Upper lobe of right lung (tissue), 1 donor: ENCODE measurements around the gene VWDE. TPM values are rescaled to one million over a fixed set of nuclear protein-coding genes. Genes with fewer than 3 reads are reported as not detected.
A peak's percentile ranks its signal among the peaks of the same experiment; 100 is the strongest.

Source experiments
- ATAC-seq: fragments of 200-7000 bp; cut with Tn5 transposase; one replicate; pipeline ENCODE4 v1.9.1; 2020; ENCODE audit warnings: mild to moderate bottlenecking, moderate library complexity
- DNase-seq: peaks from one replicate; pipeline ENCODE4 v3.0.0-alpha.2; 2020
- H3K27ac ChIP-seq: fragments of 200-600 bp; one replicate; pipeline ENCODE4 v1.8.0; 2022
- H3K27me3 ChIP-seq: fragments of 200-600 bp; one replicate; pipeline ENCODE4 v1.8.0; 2022; ENCODE audit warnings: mild to moderate bottlenecking
- H3K36me3 ChIP-seq: fragments of 200-600 bp; one replicate; pipeline ENCODE4 v1.8.0; 2022
- H3K4me1 ChIP-seq: fragments of 200-600 bp; one replicate; pipeline ENCODE4 v1.8.0; 2022
- H3K4me3 ChIP-seq: fragments of 200-600 bp; one replicate; pipeline ENCODE4 v1.8.0; 2022; ENCODE audit warnings: mild to moderate bottlenecking
- H3K9me3 ChIP-seq: fragments of 200-600 bp; one replicate; pipeline ENCODE4 v1.8.0; 2022
- CTCF ChIP-seq: fragments of 200-600 bp; IDR thresholded peaks from one replicate; pipeline ENCODE4 v1.8.0; 2022; ENCODE audit warnings: antibody characterized with exemption
- intact Hi-C: fragments of 100-400 bp; cut with DNase I; formaldehyde crosslinking; loops from one replicate; pipeline ENCODE4 v1.11.0; 2022
- total RNA-seq: library from RNA; stranded (reverse); fragmentation: NEBNext Ultra II Directional; extraction: Animal tissue kit (Norgen Biotek cat#: 25700); gene quantifications from one replicate; pipeline ENCODE4 v1.2.1, GENCODE V29; 2021
- donor health status: DM: no; HTN: yes; CAD: no; lungs with severe emphysema.

VWDE gene
- total RNA-seq, 1 donor from 2014 or later = 0.90 TPM

DNA sequence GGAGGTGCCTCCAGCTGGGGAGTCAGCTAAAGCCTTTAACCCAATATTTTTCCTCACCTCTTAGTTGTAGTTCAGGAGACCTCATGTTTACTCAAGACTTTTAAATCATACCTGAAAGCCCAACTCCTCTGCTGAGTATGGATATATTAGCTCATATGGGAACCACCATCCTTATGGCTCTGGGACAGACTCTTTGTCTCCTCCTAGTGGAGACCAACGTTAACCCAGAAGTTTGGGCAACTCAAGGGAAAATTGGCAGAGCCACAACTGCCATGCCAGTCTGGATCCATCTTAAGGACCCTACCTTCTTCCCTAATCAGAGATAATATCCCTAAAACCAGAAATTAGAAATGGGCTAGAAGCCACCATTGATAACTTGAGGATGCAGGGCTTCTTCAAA is 111.8 kb downstream of the VWDE start:
- ATAC-seq (no peak), DNase-seq (no peak)
- H3K4me3 ChIP-seq = no peak overlapping the region
- intact Hi-C loops = no loop called here
- H3K9me3 ChIP-seq = no peaks in the 10 kb centered on the region
- no peaks in the 10 kb centered on the region for H3K27me3 ChIP-seq
- TF ChIP-seq CTCF = peak; percentile 20
- H3K36me3 ChIP-seq = no peaks in the 10 kb centered on the region
- no peaks in the 10 kb centered on the region for H3K4me1 ChIP-seq
- H3K27ac ChIP-seq = no peak overlapping the region

DNA sequence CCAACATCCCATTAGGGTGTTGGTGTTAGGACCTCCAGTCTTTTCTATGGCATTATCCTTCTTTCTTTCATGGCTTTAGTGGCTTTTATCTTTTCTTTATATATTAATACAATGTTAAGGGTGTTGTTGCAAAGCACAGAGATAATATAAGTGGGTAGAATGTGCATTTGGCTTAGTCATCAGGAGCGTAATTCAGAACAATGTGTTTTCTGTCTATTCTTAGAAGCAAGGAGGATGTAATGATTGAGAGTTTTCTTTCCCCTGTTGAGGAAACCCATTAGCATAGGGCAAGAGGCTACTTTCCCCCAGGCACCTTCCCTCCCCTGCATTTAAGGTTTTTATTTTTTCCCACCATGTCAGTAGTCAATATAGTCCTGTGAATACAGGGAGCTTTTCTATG is 112.9 kb downstream of the VWDE start:
- H3K4me1 ChIP-seq = no peaks in the 10 kb centered on the region
- no peak for TF ChIP-seq CTCF
- H3K9me3 ChIP-seq = no peaks in the 10 kb centered on the region
- DNase-seq = no peak
- H3K4me3 ChIP-seq = no peak overlapping the region
- no peaks in the 10 kb centered on the region for H3K27me3 ChIP-seq
- intact Hi-C loops = no loop called here
- no peaks in the 10 kb centered on the region for H3K36me3 ChIP-seq
- no peak overlapping the region for H3K27ac ChIP-seq
- ATAC-seq = no peak

DNA sequence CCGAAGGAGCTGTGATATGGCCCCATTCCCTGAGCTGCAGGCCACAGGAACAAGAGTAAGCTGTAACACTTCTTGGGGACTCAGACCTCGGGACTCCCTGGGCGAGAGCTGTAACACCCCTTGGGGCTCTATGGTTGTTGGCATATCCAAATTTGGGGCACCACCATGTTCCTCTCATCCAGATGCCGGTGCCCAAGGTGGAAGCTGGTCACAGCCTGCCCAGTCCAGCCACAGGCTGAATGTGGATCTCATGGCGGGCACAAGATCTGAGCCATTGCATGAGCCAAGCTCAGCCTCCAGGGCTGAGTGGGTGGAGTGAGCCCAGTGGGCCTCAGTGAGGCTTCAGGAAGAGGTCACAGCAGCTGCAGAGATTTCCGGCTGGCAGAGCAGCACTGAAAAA is 113.7 kb downstream of the VWDE start:
- H3K4me3 ChIP-seq = no peak overlapping the region
- H3K27ac ChIP-seq = no peak overlapping the region
- H3K36me3 ChIP-seq = no peaks in the 10 kb centered on the region
- no peak for TF ChIP-seq CTCF
- H3K27me3 ChIP-seq = no peaks in the 10 kb centered on the region
- intact Hi-C loops = no loop called here
- H3K9me3 ChIP-seq = no peaks in the 10 kb centered on the region
- no peaks in the 10 kb centered on the region for H3K4me1 ChIP-seq
- ATAC-seq (no peak), DNase-seq (no peak)

- Histone ChIP-seq H3K27ac (no peak overlapping the region), H3K4me1 (no peaks in the 10 kb centered on the region), H3K4me3 (no peak overlapping the region), H3K27me3 (no peaks in the 10 kb centered on the region), H3K9me3 (no peaks in the 10 kb centered on the region), H3K36me3 (no peaks in the 10 kb centered on the region)
- ATAC-seq = no peak
- intact Hi-C loops = no loop called here
- no peak for TF ChIP-seq CTCF
- DNase-seq = no peak
Measured at GRCh38 chr7:12287901-12288300, 115.8 kb downstream of the VWDE start.

- ATAC-seq (no peak), DNase-seq (no peak)
- Histone ChIP-seq H3K4me1 (no peaks in the 10 kb centered on the region), H3K27me3 (no peaks in the 10 kb centered on the region), H3K27ac (no peak overlapping the region), H3K4me3 (no peak overlapping the region), H3K9me3 (no peaks in the 10 kb centered on the region), H3K36me3 (no peaks in the 10 kb centered on the region)
- intact Hi-C loops = no loop called here
- no peak for TF ChIP-seq CTCF
Measured at GRCh38 chr7:12281038-12281437, 122.6 kb downstream of the VWDE start.

Other genes starting within 250 kb of the VWDE start
- 37.5 TPM for gene TMEM106B, start 192.6 kb downstream of the VWDE start, total RNA-seq
- gene SCIN, start 166.9 kb upstream of the VWDE start, total RNA-seq = 14.3 TPM